Epithelial cell of esophagus (primary cell): ENCODE data around the gene SPRR2D.

Source experiments
- DNase-seq: peaks from one replicate; pipeline ENCODE4 v3.0.0; 2010; ENCODE audit warnings: low read depth
- H3K4me3 ChIP-seq: 2 replicates; pipeline ENCODE4 v1.5.1; 2011; ENCODE audit warnings: mild to moderate bottlenecking, low read length, control low read depth
- TF ChIP-seq, protein P1 (sequence below): IDR thresholded peaks from 2 replicates; pipeline ENCODE4 v1.5.1; 2011; ENCODE audit warnings: low read depth, mild to moderate bottlenecking, low read length, control low read depth, inconsistent platforms; ENCODE audit not compliant: insufficient read depth; ENCODE audit errors: missing control alignments

Gene SPRR2D

DNA sequence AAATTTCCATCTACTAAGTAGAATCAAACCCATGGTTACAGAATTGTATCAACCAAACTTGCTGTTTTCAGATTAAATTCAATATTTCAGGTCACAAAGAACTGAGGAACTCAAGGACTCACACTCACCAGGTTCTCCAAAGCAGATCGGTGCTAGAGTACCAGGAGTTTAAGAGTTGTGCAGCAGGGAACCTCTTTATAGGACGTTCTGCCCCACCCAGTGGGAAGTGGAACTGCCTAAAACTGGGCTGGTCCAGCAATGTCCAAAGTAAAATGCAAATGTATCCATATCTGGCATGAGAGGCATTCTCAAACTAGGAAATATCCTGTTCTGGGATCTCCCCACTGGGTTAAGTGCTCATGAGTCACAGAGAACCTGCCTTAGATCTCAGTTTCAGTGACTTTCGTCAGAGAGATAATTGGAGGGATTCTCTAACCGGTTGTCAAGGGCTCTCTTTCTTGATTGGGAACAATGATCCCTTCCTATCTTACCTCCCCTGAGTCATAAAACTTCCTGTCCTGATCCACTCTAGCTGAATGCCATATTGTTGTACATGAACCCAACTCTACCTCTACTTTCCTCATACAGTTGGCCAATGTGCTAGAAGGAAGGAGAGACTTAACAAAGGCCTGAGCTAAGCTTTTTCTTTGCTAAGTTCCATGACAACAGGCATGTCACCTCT is at the start of gene SPRR2D:
Gene SPRR2D (minus strand): TSS at position 171 of the 682 bp plus-strand sequence. CDS start 774 bp downstream, outside the sequence.
- TF ChIP-seq, protein P1, sequence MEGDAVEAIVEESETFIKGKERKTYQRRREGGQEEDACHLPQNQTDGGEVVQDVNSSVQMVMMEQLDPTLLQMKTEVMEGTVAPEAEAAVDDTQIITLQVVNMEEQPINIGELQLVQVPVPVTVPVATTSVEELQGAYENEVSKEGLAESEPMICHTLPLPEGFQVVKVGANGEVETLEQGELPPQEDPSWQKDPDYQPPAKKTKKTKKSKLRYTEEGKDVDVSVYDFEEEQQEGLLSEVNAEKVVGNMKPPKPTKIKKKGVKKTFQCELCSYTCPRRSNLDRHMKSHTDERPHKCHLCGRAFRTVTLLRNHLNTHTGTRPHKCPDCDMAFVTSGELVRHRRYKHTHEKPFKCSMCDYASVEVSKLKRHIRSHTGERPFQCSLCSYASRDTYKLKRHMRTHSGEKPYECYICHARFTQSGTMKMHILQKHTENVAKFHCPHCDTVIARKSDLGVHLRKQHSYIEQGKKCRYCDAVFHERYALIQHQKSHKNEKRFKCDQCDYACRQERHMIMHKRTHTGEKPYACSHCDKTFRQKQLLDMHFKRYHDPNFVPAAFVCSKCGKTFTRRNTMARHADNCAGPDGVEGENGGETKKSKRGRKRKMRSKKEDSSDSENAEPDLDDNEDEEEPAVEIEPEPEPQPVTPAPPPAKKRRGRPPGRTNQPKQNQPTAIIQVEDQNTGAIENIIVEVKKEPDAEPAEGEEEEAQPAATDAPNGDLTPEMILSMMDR, result no peak
- DNase-seq, result peak; percentile 77
- H3K4me3 ChIP-seq, result no peak within 1 kb of the TSS

DNA sequence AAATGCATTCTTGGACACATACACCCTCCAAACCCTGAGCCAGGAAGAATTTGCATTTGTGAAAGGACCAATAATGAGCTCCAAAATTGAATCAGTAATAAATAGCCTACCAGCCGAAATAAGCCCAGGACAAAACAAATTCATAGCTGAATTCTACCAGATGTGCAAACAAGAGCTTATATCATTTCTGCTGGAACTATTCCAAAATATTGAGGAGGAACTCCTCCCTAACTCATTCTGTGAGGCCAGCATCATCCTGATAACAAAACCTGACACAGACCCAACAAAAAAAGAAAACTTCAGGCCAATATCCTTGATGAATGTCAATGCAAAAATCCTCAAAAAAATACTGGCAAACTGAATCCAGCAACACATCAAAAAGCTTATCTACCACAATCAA is 46.7 kb upstream of the SPRR2D start:
- no peak for DNase-seq
- H3K4me3 ChIP-seq, result no peak overlapping the region
- TF ChIP-seq, protein P1, result no peak

DNA sequence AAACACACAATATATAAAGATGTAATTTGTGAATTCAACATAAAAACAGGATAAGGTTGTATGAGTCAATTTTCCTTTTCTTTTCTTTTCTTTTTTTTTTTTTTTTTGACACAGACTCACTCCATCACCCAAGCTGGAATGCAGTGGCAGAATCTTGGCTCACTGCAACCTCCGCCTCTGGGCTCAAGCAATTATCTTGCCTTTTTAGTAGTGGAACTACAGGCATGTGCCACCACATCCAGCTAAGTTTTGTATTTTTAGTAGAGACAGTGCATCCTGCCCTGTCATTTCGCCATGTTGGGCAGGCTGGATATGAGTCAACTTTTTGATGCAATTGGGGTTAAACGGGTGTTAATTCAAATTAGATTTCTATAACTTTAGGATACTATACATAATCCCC is 40.8 kb upstream of the SPRR2D start:
- H3K4me3 ChIP-seq, result no peak overlapping the region
- TF ChIP-seq, protein P1, result no peak
- no peak for DNase-seq

DNA sequence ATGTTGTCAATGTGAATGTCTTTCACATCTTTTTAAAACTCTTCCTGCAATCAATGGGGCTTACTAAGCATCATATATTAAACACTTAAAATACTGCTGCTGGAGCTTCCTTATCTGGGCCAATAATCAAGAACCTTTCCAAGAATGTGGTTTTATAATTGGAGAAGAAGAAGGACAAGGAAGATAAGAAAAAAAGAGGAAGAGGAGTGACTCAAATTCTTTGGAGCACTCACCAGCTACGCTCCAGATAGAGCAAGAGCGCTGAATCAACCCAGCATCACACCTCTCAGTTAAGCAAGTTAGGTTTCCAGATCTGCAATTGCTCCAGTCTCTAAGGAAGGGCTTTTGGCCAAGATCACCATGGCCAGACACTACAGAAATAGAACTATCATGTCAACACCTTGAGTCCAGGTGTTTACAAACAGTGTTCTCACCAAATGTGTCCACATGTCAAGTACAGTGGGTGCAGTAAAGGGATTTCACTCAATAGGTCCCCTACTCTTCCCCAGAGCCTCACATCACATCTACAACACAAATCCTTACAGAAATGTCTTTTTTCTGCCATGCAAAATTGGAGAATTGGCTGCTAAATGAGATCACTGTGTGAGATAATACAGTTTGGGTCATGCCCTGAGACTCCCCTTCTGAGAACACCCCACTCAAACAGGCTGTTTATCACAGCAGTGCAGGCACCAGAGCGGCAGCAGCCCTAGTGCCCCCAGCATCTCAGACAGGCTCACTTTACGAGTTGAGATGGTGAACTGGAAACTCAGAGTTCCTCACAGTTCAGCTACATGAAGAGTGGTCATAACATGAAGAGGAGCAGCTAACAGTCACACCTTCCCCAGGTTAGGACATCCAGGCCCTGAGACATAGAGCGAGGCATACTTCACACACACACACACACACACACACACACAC is 32.1 kb upstream of the SPRR2D start:
- TF ChIP-seq, protein P1, result no peak

DNA sequence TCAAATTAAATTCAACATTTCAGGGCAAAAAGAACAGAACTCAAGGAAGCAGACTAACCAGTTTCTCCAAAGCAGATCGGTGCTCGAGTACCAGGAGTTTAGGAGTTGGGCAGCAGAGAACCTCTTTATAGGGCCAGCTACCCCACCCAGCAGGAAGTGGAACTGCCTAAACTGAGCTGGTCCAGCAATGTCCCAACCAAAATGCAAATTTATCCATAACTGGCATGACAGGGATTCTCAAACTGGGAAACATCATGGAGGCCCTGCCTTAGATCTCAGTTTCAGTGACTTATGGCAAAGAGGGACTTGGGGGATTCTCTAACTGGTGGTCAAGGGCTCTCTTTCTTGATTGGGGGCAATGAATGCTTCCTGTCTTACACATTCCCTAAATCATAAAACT is 30.6 kb upstream of the SPRR2D start, which contains the start of gene SPRR2B:
Gene SPRR2B (minus strand): TSS at position 101 of the 400 bp plus-strand sequence. CDS start 772 bp downstream, outside the sequence.
- DNase-seq, result no peak
- TF ChIP-seq, protein P1, result no peak
- no peak within 1 kb of the TSS for H3K4me3 ChIP-seq

More for the DNA sequence above, 32.1 kb upstream of the SPRR2D start:
- no peak overlapping the region for H3K4me3 ChIP-seq
- no peak for DNase-seq

DNA sequence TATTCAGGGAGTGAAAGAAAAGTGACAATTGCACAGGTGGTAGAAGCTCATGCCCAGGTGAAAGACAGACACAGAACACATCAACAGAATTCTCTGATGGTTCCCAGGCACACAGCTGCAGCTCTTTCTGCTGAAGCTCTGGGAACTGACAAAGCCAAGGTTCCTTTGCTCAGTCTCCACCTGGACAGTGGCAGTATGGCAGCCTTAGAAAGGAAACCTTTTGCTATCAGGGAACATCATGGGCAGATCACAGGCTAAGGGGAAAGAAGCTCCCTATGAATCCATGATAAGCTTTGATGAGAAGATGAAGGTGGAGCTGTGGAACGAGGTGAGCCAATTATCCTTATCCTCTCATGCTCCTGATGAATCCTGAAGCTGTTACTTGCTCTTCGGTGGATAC is 29.3 kb upstream of the SPRR2D start:
- no peak overlapping the region for H3K4me3 ChIP-seq
- DNase-seq, result no peak
- TF ChIP-seq, protein P1, result peak; percentile 10
